ENCODE data around the gene KDM4B. TPM values are rescaled to one million over a fixed set of nuclear protein-coding genes. Genes with fewer than 3 reads are reported as not detected.

Gene KDM4B
- total RNA-seq, 1 experiment from 2014 or later = 35.9 TPM

DNA sequence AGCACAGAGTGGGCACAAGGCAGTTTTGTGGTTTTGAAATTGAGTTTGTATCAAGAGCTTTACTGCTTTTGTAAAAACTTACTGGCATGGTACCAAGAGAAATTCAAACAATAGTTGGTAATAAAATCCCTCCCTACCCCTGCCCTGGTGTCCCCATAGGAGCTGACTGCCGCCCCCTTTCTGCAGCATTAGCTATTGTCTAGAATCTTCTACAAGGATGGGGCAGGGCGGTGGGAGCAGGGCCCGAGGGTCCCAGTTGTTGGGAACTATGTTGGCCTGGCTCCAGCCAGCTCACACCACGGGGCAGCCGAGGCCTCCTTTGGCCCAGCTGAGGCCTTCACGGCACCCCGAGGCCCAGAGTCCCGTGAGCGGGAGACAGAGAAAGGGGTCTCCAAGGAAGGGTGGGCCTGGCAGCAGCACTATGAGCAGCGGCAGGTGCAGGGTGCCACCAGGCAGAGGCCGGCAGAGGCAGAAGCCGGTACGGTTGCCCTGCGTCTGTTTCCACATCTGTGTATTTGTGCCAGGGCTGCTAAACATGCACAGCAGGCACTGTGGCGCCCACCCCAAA is 57.9 kb downstream of the KDM4B start:
- ChIA-PET RAD21 (ENCODE audit: low non-redundant PET in 1 of 2, low total read pairs in 2 of 2, uncharacterized antibody in 2 of 2, unreplicated experiment in 2 of 2) (no interaction called here), POLR2A (no interaction called here), CTCF (interaction anchor here (1.2 to 3.4 kb wide), 4 partner anchors 11 to 217 kb away, joined by 3 to 13 read pairs (median 4); no protein-coding TSS in a partner anchor)
- H3K9me2 ChIP-seq (ENCODE audit: insufficient read depth) = no peaks in the 10 kb centered on the region
- H3K9me3 ChIP-seq (ENCODE audit: control insufficient read depth in 1 of 2, insufficient read depth in 1 of 2, low read depth in 1 of 2, low read length in 2 of 2) = no peaks in the 10 kb centered on the region
- ATAC-seq (no peak), DNase-seq (ENCODE audit: low read depth, low spot score) (no peak)
- no peaks in the 10 kb centered on the region for H4K20me1 ChIP-seq (ENCODE audit: insufficient read depth)
- H3K4me2 ChIP-seq (ENCODE audit: low read length) = no peak overlapping the region
- no peak overlapping the region for H3K27ac ChIP-seq (ENCODE audit: low read depth, low read length)
- H3K9ac ChIP-seq (ENCODE audit: low read length) = no peak overlapping the region
- TF ChIP-seq, protein P1, sequence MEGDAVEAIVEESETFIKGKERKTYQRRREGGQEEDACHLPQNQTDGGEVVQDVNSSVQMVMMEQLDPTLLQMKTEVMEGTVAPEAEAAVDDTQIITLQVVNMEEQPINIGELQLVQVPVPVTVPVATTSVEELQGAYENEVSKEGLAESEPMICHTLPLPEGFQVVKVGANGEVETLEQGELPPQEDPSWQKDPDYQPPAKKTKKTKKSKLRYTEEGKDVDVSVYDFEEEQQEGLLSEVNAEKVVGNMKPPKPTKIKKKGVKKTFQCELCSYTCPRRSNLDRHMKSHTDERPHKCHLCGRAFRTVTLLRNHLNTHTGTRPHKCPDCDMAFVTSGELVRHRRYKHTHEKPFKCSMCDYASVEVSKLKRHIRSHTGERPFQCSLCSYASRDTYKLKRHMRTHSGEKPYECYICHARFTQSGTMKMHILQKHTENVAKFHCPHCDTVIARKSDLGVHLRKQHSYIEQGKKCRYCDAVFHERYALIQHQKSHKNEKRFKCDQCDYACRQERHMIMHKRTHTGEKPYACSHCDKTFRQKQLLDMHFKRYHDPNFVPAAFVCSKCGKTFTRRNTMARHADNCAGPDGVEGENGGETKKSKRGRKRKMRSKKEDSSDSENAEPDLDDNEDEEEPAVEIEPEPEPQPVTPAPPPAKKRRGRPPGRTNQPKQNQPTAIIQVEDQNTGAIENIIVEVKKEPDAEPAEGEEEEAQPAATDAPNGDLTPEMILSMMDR (IDR thresholded peaks at IDR 0.05 in 2 of 3, conservative IDR thresholded peaks at IDR 0.05 in 1 of 3; ENCODE audit: borderline replicate concordance in 1 of 3, insufficient read depth in 1 of 3, low read depth in 2 of 3, low read length in 2 of 3) = peak in 2 of 3 experiments; percentile 9 to 13; a peak in 1 of 6 replicates
- TF ChIP-seq TCF7L2 (IDR thresholded peaks at IDR 0.05; ENCODE audit: borderline replicate concordance, extremely low read depth, insufficient read depth, insufficient read length) = no peak
- no peak overlapping the region for H3K4me3 ChIP-seq (replicated peaks in 1 of 2; ENCODE audit: low read depth in 1 of 2, low read length in 2 of 2)
- H3K36me3 ChIP-seq (ENCODE audit: control insufficient read depth in 1 of 2, insufficient read depth in 2 of 2, low read length in 2 of 2) = no peaks in the 10 kb centered on the region
- peaks cover 17% of the 10 kb centered on the region; the same call in 1 of the 2 replicates for H3K79me2 ChIP-seq (ENCODE audit: insufficient read depth, low read length)
- BruUV-seq (replicated peaks) = no TSS peak
- no peak overlapping the region for H2AFZ ChIP-seq (ENCODE audit: low read depth, low read length, poor library complexity, severe bottlenecking)
- intact Hi-C loops (cut with micrococcal nuclease) = no loop called here
- H3K27me3 ChIP-seq (ENCODE audit: insufficient read depth, low read length) = no peaks in the 10 kb centered on the region
- H3K4me1 ChIP-seq (ENCODE audit: control insufficient read depth in 1 of 2, insufficient read depth in 2 of 2, low read length in 2 of 2) = peaks cover 3 to 25% of the 10 kb centered on the region in 2 experiments

DNA sequence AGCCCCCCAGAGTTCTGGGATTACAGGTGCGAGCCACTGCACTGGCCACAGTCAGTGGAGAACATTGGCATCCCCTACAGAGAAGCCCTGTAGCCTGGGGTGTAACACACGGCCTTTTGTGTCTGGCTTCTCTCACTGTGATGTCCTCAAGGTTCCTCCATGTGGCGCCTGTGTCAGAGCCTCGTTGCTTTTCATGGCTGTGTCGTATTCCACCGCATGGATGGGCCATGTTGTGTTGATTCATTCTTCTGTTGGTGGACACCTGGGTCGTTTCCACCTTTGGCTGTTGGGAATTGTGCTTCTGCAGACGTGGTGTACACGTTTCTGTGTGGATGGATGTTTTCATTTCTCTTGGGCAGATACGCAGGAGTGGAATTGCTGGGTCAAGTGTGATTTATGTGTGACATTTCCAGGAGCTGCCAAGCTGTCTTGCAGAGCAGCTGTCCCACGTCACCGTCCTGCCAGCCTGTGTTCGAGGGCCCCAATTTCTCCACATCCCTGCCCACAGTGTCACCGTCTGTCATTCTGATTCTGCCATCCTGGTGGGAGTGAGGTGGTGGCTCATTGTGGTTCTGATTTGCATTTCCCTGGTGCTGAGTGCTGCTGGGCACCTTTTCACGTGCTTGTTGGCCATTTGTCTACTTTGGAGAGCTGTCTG is 59.4 kb downstream of the KDM4B start:
- no peaks in the 10 kb centered on the region for H3K9me2 ChIP-seq (ENCODE audit: insufficient read depth)
- ATAC-seq (no peak), DNase-seq (ENCODE audit: low read depth, low spot score) (no peak)
- RAD21 ChIA-PET (ENCODE audit: low non-redundant PET in 1 of 2, low total read pairs in 2 of 2, uncharacterized antibody in 2 of 2, unreplicated experiment in 2 of 2) = no interaction called here
- H3K79me2 ChIP-seq (ENCODE audit: insufficient read depth, low read length) = peaks cover 19% of the 10 kb centered on the region; the same call in 1 of the 2 replicates
- H3K9me3 ChIP-seq (ENCODE audit: control insufficient read depth in 1 of 2, insufficient read depth in 1 of 2, low read depth in 1 of 2, low read length in 2 of 2) = no peaks in the 10 kb centered on the region
- POLR2A ChIA-PET = no interaction called here
- no peak overlapping the region for H3K9ac ChIP-seq (ENCODE audit: low read length)
- no peaks in the 10 kb centered on the region for H3K27me3 ChIP-seq (ENCODE audit: insufficient read depth, low read length)
- H3K36me3 ChIP-seq (ENCODE audit: control insufficient read depth in 1 of 2, insufficient read depth in 2 of 2, low read length in 2 of 2) = no peaks in the 10 kb centered on the region
- H2AFZ ChIP-seq (ENCODE audit: low read depth, low read length, poor library complexity, severe bottlenecking) = no peak overlapping the region
- intact Hi-C loops (cut with micrococcal nuclease) = no loop called here
- no peak for TF ChIP-seq CEBPB (IDR thresholded peaks at IDR 0.05; ENCODE audit: low read depth)
- no peak for TF ChIP-seq TCF7L2 (IDR thresholded peaks at IDR 0.05; ENCODE audit: borderline replicate concordance, extremely low read depth, insufficient read depth, insufficient read length)
- no peak for TF ChIP-seq SIN3A (IDR thresholded peaks at IDR 0.05; ENCODE audit: low read depth)
- no peak overlapping the region for H3K4me2 ChIP-seq (ENCODE audit: low read length)
- no peak overlapping the region for H3K27ac ChIP-seq (ENCODE audit: low read depth, low read length)
- CTCF ChIA-PET = interaction anchor here (1.3 to 3.9 kb wide), 3 partner anchors 14 to 219 kb away, joined by 4 to 117 read pairs (median 13); no protein-coding TSS in a partner anchor
- peaks cover 3 to 30% of the 10 kb centered on the region in 2 experiments for H3K4me1 ChIP-seq (ENCODE audit: control insufficient read depth in 1 of 2, insufficient read depth in 2 of 2, low read length in 2 of 2)
- H4K20me1 ChIP-seq (ENCODE audit: insufficient read depth) = no peaks in the 10 kb centered on the region
- no peak overlapping the region for H3K4me3 ChIP-seq (replicated peaks in 1 of 2; ENCODE audit: low read depth in 1 of 2, low read length in 2 of 2)
- BruUV-seq (replicated peaks) = no TSS peak

Data from HCT116 (cell line).